ENCODE results near the gene ZNF154.
"Not testable (repeated sequence)": the region's sequence is repeated elsewhere in the genome, so short reads cannot be mapped to it uniquely, and the experiment has no call there.

- not testable (repeated sequence) for TF ChIP-seq POLR2A, CTCF (IDR thresholded peaks at IDR 0.05)
These were observed 29.8 kb upstream of the ZNF154 start for GRCh38 chr19:57738770-57739169.

Measured in esophagus squamous epithelium (tissue), 4 donors.